HG03064 (cell line): Measurements from ENCODE around the gene CTDSPL.
"Not testable (repeated sequence)": the region's sequence is repeated elsewhere in the genome, so short reads cannot be mapped to it uniquely, and the experiment has no call there.

ENCODE experiments used
- ATAC-seq: cut with Tn5 transposase; IDR thresholded peaks from one replicate; pipeline ENCODE4 v1.9.1; 2021; ENCODE audit warnings: low read depth; ENCODE audit not compliant: unreplicated experiment

CTDSPL gene, protein sequence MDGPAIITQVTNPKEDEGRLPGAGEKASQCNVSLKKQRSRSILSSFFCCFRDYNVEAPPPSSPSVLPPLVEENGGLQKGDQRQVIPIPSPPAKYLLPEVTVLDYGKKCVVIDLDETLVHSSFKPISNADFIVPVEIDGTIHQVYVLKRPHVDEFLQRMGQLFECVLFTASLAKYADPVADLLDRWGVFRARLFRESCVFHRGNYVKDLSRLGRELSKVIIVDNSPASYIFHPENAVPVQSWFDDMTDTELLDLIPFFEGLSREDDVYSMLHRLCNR

DNA sequence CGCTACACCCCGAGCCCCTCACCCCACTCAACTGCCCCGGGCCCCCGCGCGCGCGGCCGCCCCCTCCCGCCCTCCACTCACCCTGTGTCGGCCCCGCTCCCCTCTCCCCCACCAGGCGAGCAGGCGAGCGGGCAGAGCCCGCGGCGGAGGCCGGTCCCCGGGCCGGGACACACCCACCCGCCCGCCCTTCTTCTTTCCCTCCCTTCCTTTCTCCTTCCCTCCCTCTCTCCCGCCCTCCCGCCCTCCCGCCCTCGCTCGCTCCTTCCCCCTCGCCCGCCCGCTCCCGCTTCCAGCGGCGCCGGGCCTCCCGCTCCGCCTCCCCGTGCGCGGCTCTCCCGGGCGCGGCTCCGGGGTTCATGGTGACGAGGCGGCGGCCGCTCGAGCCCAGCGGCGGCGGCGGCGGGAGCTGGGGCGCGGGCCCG is at the start of gene CTDSPL:
CTDSPL (plus strand) TSS at position 261 of the 422 bp plus-strand sequence. CDS start 320 bp downstream, outside the sequence.
- ATAC-seq: no peak

DNA sequence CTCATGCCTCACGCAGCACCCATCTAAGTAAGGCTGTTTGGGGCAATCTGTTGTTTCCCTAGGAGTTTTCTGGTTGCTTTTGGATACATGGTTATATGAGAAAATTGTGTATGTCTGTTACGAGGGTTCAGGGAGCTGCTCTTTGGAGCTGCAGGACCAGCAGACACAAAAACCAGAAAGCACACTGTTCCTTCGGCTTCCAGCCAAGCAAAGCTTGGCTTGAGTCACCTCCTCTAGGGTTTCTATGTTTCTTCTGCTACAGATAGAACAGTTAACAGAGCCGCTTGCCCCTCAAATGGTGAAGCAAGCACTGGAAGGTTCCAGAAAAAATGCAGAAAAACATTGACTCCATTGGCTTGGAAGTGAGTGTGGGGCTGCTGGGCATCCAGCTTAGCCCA is 49.2 kb upstream of the CTDSPL start:
- ATAC-seq: no peak

DNA sequence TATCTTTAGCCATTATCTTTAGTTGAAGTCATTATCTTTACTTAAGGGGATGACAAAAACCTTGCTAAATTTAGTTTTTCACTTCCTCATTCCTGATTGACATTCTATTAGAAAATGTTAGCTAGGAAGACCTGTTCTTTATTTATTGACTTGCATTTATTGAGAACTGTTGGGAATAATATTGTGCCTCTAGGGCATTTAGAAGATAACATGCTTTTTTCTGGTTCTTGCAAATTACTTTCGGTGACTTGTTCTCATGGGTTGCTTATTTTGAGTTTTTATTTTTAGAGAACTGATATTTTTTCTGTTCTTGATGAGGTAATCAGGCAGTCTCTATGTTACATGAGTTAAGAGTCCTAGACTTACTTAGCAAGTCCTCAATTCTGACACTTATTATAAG is 48.3 kb upstream of the CTDSPL start:
- ATAC-seq: no peak

DNA sequence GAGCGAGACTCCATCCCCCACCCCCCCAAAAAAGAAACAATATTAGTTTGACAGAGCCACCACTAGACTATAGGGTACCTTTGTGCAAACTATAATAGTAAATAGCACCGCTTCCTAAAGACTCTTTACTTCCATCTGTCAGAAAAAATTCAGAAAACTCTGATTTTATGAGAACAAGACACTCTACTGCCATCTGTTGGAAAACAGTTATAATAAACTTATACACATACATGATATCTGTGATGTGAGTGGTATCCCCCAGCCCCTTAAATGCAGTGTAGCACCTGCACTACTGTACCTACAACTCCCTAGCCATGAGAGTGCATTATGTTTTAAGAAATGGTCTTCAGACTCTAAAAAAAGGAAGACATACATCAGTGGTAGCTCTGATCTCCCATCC is 47.1 kb upstream of the CTDSPL start:
- ATAC-seq: no peak

DNA sequence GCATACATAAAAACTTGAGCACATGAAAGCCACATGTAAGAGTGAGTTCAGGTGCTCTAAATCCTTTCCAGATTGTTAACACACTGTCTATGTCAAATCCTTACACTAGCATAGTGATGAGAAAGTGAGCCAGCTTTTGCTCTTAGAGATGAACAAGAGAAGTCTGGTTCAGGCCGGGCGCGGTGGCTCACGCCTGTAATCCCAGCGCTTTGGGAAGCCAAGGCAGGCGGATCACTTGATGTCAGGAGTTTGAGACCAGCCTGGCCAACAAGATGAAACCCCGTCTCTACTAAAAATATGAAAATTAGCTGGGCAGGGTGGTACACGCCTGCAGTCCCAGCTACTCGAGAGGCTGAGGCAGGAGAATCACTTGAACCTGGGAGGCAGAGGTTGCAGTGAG is 46.5 kb upstream of the CTDSPL start:
- not testable (repeated sequence) for ATAC-seq

DNA sequence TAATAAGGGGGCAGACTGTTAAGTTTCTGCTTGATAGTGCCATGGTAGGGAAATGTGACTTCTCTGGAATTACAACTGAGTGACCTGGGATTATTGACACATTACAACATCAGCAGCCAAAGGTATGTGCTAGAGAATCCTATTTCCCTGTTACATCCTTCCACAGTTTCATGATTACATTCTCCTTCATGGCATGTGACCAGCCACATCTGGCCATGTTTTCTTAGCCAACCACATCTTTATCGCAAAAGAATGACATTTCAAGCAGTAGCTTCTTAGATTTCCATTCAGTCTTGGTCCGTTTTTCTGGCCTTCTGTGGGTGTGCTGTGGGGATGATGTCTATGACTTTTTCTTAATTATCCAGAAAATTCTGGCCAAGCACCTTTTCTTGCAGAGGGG is 45.4 kb upstream of the CTDSPL start:
- no peak for ATAC-seq

DNA sequence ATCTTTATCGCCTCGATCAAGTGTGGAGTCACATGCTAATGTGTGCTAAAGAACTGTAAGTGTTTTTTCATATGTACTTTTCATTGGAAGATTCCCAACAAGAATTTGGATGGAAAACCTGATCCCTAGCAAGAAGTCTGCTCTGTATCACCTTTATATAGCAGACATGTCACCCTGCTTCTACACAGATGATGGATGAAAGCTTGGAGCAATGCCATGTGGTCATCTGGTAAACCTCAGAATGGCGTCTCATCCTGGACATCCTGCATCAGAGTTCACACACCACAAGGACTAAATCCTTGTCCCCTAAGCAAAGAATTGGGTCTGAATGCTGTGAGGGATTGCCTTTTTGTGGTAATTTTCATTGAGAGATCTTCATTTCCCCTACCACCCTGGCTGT is 42.1 kb upstream of the CTDSPL start:
- ATAC-seq: no peak

DNA sequence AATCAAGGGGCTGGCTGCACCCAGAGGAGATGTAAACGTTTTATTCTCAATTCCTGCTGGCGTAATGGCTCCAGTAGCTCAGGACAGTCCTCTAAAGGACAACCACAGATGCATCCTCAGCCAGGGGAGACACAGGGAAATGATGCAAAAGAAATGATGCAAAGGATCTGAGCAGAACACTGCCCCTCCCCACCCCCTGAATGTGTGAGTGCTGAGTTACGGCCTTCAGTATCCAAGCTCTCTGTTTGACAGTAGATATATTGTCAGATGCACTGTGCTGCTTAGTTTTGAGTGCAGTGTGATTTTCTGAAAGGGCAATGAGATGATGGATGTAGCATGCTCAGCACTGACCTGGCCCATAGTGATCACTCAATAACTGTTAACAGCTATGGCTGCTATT is 41.4 kb upstream of the CTDSPL start:
- ATAC-seq: no peak

DNA sequence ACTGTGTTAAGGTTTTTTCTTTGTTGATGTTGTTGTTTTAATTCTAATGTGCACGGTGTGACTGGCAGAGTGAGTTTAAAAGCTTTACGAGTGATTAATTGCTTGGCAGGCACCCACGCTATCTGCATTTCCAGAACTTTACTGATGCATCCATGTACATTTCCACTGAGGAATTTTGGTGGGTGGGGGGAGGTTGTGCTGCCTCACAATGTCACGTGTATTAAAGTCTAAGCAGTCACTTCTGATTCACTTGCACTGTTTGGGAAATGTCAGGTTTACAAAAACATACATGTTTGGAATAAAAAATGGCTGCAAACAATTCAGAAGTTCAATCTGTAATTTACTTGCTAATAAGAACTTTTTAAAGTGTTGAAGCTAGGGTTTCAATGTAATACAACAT is 38.5 kb upstream of the CTDSPL start:
- no peak for ATAC-seq

DNA sequence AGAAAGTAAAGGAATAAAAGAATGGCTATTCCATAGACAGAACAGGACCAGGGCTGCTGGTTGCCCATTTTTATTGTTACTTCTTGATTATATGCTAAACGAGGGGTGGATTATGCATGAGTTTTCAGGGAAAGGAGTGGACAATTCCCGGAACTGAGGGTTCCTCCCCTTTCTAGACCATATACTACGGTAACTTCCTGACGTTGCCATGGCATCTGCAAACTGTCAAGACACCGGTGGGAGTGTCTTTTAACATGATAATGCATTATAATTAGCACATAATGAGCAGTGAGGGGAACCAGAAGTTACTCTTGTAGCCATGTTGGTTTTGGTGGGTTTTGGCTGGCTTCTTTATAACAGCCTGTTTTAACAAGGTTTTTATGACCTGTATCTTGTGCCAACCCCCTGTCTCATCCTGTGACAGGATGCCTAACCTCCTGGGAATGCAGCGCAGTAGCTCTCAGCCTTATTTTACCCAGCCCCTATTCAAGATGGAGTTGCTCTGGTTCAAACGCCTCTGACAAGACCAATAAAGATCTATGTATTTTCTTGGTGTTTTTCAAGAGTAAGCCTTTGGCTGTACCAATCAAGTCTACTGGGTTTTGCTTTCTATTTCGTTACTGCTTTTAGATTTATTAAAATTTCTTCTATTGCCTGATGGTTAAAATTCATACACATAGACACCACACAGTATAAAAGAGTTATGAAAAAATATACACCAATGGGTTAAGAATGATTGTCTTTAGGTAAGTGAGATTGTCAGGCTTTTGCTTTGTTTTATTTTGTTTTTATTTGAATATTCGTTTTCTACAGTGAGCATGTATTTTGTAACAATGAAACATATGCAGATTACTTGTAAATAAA is 37.4 kb upstream of the CTDSPL start:
- ATAC-seq: no peak

DNA sequence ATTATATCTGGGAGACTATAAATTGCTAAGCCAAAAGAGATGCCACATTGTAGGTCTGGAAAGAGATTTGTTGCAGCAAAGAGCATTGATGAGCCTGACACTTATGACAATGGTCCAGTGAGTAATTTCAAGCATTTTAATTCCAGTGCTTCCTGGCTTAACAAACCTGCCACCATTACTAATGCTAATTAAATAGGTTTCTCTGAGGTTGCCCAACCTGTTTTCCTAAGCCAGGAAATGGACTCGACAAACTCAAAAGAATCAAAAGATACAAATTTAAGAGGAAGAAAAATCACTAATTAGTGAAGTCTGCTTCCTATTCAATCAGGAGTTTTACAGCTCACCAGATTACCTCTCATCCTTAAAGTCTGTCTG is 36.7 kb upstream of the CTDSPL start:
- no peak for ATAC-seq

DNA sequence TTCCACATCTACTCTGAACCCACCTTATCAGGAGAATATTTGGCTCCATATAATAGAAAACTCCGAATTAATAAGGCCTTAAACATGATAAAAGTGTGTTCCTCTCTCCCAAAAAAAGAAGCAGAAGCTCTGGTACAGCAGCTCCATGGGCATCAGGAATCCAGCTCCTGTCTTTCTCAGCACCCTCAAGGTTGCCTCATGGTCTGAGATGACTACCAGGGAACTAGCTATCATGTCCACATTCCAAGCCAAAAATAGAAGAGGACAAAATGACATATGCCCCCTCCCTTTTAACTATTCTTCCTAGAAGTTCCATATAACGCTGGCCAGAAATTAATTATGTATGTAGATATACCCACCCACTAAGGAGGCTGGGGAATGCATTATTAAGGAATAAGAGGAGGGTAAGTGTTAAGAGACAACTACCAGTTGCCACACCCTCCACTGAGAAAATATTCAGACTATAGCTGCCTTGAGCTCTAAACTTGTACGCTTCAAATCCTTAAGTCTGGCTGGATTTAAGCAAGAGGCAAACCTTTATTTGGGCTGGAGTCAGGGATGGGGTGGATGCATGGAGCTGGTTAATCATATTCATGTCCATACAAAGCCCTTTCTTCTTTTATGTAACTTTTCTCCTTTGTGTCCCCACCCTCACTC is 35.8 kb upstream of the CTDSPL start:
- ATAC-seq: no peak

DNA sequence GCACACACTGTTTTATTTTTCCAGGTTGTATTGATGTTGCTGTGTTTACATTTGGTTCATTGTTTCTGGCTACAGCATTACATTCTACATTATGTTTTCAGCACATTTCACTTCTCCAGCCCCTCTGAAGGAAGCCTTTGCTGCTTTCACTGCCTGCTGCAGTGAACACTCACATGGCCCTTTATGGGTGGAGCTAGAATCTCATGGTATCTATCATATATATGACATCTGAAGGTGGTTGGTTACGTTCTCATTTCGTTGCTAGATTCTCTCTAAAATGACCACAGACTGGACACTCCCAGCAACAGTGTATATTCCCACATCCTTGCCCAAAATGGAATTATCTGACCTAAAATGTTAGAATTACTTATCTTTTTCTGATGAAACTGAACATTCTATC is 35.2 kb upstream of the CTDSPL start:
- no peak for ATAC-seq

DNA sequence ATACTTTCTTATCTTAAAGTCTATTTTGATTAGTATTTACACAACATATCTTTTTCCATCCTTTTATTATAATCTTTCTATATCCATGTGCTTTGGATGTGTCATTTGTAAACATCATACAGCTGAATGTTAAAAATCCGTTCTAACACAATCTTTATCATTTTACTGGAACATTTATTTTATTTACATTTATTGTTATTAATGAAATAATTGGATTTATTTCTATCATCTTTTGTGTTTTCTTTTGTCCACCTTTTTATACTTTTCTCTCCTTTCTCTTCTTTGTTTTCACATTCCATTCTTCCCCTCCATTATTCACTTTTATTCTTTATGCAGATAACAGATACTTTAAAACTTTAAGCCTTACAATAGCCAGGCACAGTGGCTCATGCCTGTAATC is 34.7 kb upstream of the CTDSPL start:
- ATAC-seq: no peak

DNA sequence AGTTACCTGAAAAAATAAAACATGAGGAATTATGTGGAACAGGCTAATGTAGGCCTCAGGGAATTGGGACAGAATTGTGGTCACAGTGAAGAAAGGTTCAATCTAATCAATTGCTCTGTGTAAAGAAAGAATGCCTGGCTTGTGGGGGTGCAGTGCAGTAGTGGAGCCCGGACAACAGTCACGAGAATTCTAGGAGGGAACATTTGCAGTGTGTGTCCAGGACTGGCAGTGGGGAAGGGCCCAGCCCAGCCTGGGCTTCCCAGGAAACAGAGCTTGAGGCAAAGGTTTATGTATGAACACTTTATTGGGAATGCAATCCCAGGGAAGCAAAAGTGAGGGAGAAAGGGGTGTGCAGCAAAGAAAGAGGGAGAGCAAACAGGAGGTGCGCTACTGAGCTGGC is 29.2 kb upstream of the CTDSPL start:
- ATAC-seq: no peak

DNA sequence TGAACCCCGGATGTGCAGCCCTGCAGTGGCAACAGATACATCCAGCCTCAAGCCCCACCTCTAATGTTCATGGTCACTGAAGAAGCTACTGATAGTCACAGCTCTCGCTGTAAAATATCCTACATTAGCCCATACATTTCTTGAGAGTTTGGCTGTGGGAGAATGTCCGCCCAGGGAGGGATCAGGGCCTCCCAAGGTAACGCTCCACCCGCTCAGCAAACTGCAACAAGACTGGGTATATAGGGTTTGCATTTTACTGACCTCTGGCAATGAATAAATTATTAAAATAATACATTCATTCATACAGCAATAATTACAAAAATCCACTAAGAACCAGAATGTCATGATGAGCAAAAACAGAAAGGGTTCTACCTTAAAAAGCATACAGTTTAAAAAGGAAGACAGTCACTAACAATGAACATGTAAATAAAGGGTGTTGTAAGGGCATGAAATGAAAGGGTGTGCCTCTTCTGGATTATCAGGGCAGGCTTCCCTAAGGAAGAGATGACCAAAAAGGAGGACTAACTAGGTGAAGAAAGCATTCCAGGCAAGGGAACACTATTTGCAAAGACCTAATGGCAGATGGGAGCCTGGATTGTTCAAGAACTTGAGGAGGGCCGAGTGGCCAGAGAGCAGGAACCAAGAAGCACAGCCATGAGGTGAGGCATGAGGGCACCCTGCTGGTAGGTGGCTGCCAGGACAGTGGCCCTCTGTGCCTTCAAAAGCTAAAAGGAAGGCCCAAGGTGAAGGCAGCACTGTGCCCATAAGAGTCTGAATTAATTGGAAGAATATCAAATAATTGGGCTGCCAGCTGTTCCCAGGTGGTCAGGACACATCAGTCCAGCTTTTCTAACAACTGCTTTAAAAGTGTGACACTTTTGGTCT is 28.1 kb upstream of the CTDSPL start:
- no peak for ATAC-seq

DNA sequence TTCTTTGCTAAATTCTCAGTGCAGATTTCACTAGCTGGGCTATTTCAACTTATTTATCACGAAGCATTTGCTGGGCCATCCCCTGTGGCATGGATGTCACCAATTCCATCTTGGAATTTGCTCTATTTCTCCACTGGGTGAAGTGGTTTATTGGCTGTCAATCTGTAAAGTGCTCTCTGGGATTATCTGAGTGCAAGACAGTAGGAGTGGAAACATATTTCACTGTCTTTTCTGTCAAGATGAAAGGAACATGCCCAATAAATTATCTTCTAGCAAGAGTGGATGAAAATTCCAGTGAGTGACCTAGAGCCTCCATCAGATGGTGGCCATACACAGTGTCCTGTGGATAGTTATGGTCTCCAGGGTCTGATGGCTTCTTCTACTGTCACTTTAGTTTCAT is 25.1 kb upstream of the CTDSPL start:
- no peak for ATAC-seq

DNA sequence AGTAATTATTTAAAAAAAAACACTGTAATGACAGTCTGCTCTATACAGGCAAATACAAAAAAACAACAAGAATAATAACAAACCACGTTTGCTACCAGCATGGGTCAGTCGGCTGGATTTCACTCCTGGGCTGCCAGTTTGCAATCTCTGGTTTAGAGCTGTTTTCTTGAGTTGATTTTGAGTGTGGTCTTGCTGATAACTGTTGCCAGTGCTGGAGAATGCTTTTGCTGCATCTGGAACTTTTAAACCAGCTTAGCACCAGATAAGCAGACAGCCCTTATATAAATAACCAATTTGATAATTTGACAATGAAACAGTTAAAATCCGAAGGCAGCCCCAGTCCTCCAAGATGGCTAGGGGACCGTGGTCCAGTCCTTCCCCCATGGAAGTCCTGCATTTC is 14.0 kb upstream of the CTDSPL start:
- ATAC-seq: no peak

DNA sequence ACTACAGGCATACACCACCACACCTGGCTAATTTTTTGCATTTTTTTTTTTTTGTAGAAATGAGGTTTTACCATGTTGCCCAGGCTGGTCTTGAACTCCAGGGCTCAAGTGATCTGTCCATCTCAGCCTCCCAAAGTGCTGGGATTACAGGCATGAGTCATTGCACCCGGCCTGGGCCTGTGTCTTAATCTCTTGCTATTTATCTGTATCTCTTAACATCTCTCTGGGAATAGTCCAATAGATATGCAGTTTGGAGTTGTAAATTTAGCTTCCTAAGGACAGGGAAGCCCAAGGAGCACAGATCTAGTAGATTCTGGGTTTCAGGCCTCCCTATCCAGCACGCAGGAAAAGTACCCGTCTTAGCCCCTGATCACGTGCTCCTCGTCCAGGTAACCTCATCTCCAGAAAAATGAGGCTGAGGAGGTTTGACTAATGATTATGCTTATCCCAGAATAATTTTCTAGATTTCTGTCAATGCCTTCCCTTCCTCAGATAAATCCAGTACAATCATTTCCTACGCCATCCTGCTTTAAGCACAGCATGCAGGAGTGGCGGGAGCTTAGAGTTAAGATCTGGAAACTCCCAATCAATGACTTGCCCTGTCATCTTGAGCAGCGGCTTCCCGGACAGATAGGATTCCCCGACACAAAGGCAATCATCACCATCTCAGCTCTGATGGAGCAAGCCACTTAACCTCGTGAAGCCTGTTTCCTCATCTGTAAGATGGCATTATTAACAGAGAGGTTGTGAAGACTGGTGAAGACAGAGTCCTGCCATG is 12.3 kb upstream of the CTDSPL start:
- no peak for ATAC-seq

DNA sequence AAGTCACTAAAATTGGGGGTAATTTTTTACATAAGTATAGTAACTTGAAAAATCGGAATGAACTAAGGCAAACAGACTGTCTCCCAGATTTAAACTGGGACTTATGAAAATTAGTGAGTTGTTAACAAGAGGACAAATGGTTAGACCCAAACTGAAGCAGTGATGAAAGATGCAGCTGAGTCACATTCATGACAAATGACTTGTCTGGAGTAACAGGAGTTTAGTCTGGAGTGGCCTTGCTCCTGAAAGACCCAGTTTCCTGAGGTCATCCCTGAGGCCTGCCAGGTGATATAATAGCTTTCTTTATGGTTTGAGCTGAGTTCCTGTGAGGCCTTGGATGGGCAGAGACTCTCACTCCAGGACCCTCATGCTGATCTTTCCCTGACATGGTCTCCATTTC is 9.6 kb upstream of the CTDSPL start:
- no peak for ATAC-seq
